Tibial nerve (tissue), 4 donors: Measurements from ENCODE around the gene YDJC.

Experiments used
- CTCF ChIP-seq, 5 experiments: fragments of 200-600 bp in 3 of 5; fragments of 450-650 bp in 2 of 5; sonication (generic) in 3 of 5; IDR thresholded peaks; one replicate each; pipeline ENCODE4 v1.5.1; 2016 to 2019; ENCODE audit warnings: antibody characterized with exemption in 5 of 5, mild to moderate bottlenecking in 3 of 5, moderate library complexity in 2 of 5
- EP300 ChIP-seq, 2 donors: sonication (generic); formaldehyde crosslinking; IDR thresholded peaks; one replicate each; pipeline ENCODE4 v1.6.1; 2017; ENCODE audit warnings: antibody characterized with exemption in 2 of 2, mild to moderate bottlenecking in 1 of 2
- POLR2A ChIP-seq, 2 donors: fragments of 450-650 bp; IDR thresholded peaks; one replicate each; pipeline ENCODE4 v1.6.1; 2017; ENCODE audit warnings: antibody characterized with exemption in 2 of 2, mild to moderate bottlenecking in 2 of 2, moderate library complexity in 2 of 2

DNA sequence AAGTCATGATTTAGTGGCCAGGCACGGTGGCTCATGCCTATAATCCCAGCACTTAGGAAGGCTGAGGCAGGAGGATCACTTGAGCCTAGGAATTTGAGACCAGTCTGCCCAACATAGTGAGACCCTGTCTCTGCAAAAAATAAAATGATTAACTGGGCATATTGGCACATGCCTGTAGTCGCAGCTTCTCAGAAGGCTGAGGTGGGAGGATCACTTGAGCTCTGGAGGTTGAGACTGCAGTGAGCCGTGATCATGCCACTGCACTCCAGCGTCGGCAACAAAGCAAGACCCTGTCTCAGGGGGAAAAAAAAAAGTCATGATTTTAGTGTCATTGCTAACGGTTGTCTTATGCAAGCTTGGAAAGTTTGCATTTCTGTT, 50.4 kb downstream of the YDJC start:
- TF ChIP-seq CTCF (IDR thresholded peaks at IDR 0.05) (no peak), POLR2A (IDR thresholded peaks at IDR 0.05) (no peak), EP300 (IDR thresholded peaks at IDR 0.05) (no peak)
